GM12874 (cell line): ENCODE results near the gene ATRAID.

Experiments
- TF ChIP-seq, protein P1 (sequence below): IDR thresholded peaks from 2 replicates; pipeline ENCODE4 v1.5.1; 2011; ENCODE audit warnings: low read depth, mild to moderate bottlenecking, control low read depth, low read length, moderate library complexity; ENCODE audit not compliant: insufficient read depth

Gene ATRAID, protein sequence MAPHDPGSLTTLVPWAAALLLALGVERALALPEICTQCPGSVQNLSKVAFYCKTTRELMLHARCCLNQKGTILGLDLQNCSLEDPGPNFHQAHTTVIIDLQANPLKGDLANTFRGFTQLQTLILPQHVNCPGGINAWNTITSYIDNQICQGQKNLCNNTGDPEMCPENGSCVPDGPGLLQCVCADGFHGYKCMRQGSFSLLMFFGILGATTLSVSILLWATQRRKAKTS

GRCh38 chr2:27211943-27212625 is at the start of gene ATRAID, which contains the start of gene SLC5A6:
Gene ATRAID, plus strand, starts transcription at chr2:27212041. Its CDS starts 328 bp downstream, at chr2:27212369.
Gene SLC5A6, minus strand, starts transcription at chr2:27212268. Its CDS starts 4,618 bp downstream, at chr2:27207650.
- TF ChIP-seq, protein P1, sequence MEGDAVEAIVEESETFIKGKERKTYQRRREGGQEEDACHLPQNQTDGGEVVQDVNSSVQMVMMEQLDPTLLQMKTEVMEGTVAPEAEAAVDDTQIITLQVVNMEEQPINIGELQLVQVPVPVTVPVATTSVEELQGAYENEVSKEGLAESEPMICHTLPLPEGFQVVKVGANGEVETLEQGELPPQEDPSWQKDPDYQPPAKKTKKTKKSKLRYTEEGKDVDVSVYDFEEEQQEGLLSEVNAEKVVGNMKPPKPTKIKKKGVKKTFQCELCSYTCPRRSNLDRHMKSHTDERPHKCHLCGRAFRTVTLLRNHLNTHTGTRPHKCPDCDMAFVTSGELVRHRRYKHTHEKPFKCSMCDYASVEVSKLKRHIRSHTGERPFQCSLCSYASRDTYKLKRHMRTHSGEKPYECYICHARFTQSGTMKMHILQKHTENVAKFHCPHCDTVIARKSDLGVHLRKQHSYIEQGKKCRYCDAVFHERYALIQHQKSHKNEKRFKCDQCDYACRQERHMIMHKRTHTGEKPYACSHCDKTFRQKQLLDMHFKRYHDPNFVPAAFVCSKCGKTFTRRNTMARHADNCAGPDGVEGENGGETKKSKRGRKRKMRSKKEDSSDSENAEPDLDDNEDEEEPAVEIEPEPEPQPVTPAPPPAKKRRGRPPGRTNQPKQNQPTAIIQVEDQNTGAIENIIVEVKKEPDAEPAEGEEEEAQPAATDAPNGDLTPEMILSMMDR = no peak

DNA sequence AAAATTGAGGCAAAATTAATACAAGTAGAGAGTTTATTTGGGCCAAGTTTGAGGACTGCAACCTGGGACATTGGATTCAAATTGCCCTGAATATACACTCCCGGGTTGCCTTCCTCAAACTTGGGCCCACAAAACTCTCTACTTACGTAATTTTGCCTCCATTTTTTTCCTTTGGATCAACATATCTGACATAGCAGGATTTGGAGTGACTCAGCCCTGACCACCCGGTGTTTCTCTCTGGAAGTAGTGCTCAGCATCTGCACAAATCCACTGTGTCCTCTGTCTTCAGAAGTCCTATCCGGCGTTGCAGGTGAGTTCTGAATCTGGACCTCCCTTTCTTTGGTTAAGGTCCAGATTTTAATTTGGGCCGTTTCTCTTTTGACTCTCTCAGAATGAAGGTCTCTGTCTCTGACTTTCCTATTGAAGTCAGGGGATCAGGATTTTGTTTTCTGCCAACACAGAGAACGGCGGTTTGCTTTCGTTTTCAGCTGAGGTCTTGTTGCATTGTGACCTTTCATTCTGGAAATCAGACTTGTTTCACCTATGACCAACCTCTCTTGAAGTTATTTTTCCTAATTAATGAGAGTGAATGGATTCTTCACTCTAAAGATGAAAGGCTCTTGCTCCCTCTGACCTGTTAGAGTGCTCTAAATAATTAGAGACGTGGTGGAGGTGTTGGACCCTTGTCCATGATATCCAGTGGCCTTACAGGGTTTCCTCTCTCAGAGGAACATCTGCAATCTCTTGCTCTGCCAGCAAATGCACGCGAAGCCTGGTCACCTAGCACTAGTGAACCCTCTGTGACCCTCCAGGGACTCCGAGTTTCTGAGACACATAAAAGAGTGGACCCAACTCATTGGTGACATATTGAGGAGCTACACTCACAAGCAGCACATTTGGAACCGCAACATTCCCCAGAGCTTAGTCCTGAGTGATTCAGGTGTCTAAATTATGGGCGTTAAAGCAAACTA is 49.4 kb upstream of the ATRAID start:
- TF ChIP-seq, protein P1 = no peak

DNA sequence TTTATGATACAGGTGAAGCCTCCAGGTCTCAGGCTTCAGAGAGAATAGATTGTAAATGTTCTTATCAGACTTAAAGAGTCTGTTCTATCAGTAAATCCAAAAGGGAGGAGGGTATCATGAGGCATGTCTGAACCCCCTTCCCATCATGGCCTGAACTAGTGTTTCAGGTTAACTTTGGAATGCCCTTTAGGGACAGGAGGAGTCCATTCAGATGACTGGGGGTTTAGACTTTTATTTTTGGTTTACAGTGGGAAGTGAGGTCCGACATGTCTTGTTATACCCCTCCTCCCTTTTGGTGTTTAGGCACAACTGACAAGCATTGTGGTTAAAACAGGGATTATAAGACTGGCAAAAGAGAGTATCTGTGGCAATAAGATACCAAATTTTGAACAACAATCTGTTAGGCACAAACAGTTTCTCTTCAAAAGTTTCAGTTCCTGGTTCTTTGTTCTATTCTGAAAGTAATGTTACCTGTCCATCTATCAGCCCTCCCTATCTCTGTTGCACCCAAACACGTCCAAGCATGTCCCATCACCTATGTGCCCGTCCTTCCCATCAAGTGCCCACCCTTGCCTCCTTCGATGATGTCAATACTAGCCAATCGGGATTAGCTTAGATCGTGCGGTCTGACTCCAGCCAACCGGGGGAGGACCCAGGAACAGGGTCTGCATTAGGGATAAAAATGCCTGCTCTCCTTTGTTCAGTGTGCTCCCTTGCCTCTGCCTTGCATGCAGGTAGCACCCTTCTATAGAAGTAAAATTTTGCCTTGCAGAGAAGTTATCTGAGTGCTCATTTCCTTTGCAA is 46.7 kb upstream of the ATRAID start:
- TF ChIP-seq, protein P1 = no peak

DNA sequence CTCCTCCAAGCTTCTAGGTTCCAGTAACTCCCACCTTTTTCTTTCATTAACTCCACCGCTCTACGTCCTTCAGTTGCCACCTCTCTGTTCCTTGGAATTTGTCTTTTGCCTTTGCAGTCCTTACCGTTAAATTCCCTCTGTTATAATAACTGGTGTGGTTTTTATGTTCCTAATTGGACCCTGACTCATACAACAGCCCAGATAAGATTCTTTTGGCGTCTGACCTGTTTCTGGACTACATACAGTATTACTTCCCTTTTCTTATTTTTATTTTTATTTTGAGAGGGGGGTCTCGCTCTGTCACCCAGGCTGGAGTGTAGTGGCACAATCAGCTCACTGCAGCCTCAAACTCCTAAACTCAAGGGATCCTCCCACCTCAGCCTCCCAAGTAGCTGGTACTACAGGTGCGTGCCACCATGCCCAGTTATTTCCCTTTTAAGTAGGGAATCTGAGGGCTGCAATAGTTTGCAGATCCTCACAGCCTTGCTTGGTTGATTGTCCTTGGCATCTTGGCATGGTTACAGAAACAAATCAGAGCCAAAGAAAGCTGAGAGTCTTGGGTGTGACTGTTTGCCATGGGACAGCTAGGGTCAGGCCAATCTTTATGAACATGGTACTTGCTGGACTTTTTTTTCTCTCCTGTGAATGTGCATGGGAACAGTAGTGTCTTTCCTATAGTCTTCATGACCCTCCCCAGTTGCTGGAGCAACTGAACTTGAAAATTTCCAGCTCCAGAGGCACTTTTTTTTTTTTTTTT is 41.1 kb upstream of the ATRAID start:
- TF ChIP-seq, protein P1 = no peak

DNA sequence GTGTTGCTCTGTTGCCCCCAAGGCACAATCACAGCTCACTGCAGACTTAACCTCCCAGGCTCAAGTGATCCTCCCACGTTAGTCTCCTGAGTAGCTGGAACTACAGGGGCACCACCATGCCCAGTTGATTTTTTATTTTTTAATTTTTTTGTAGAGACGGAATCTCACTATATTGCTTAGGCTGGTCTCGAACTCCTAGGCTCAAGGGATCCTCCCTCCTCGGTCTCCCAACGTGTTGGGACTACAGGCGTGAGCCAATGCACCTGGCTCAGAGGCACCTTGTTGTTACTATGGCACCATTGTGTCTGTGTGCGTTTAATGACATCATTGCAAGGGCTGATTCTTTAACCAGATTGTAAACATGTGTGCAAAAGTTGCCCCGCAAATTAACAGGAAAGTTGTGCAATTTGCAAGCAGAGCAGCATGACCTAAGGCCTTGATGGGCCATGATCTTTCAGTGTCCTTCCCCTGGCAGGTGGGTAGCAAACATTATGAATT is 40.4 kb upstream of the ATRAID start:
- TF ChIP-seq, protein P1 = no peak

GRCh38 chr2:27174638-27175037 is 37.2 kb upstream of the ATRAID start:
- TF ChIP-seq, protein P1 = no peak
